LoVo (cell line): Measurements from ENCODE around the gene SNAP25.
A peak's percentile ranks its signal among the peaks of the same experiment; 100 is the strongest.

Experiments used
- DNase-seq: peaks from one replicate; pipeline ENCODE4 v3.0.0-alpha.2; 2016; ENCODE audit warnings: low spot score

SNAP25 gene

GRCh38 chr20:10216146-10216791 is 2.4 kb upstream of the SNAP25 start:
- no peak for DNase-seq

- no peak for DNase-seq
Observed at GRCh38 chr20:10217721-10218410, 764 bp upstream of the SNAP25 start.

GRCh38 chr20:10219452-10219791 is 792 bp downstream of the SNAP25 start:
- peak; percentile 63 for DNase-seq

GRCh38 chr20:10219993-10220750 is 1.5 kb downstream of the SNAP25 start:
- DNase-seq = no peak

- DNase-seq = no peak
Observed at GRCh38 chr20:10221021-10221420, 2.4 kb downstream of the SNAP25 start.

- DNase-seq = no peak
Observed at GRCh38 chr20:10225439-10226060, 6.9 kb downstream of the SNAP25 start.

- DNase-seq = no peak
Observed at GRCh38 chr20:10228330-10228729, 9.7 kb downstream of the SNAP25 start.

- no peak for DNase-seq
Observed at GRCh38 chr20:10231290-10231689, 12.7 kb downstream of the SNAP25 start.

GRCh38 chr20:10236540-10237533 is 18.2 kb downstream of the SNAP25 start:
- no peak for DNase-seq

- DNase-seq = peak; percentile 22
Observed at GRCh38 chr20:10239954-10240353, 21.3 kb downstream of the SNAP25 start.

- no peak for DNase-seq
Observed at GRCh38 chr20:10240655-10241054, 22.0 kb downstream of the SNAP25 start.

GRCh38 chr20:10242166-10242565 is 23.5 kb downstream of the SNAP25 start:
- no peak for DNase-seq

- DNase-seq = no peak
Observed at GRCh38 chr20:10247440-10247839, 28.8 kb downstream of the SNAP25 start.

GRCh38 chr20:10249048-10249770 is 30.6 kb downstream of the SNAP25 start:
- no peak for DNase-seq

- DNase-seq = no peak
Observed at GRCh38 chr20:10249822-10250221, 31.2 kb downstream of the SNAP25 start.

- peak; percentile 11 for DNase-seq
Observed at GRCh38 chr20:10250902-10251301, 32.3 kb downstream of the SNAP25 start.

GRCh38 chr20:10253780-10254179 is 35.1 kb downstream of the SNAP25 start:
- DNase-seq = no peak

- no peak for DNase-seq
Observed at GRCh38 chr20:10255846-10256245, 37.2 kb downstream of the SNAP25 start.

- no peak for DNase-seq
Observed at GRCh38 chr20:10259166-10259565, 40.5 kb downstream of the SNAP25 start.

GRCh38 chr20:10260316-10260715 is 41.7 kb downstream of the SNAP25 start:
- no peak for DNase-seq

- DNase-seq = no peak
Observed at GRCh38 chr20:10261702-10262101, 43.1 kb downstream of the SNAP25 start.
